Liver (tissue), 9 donors: ENCODE data around the gene ADGRD1. TPM values are rescaled to one million over a fixed set of nuclear protein-coding genes. Genes with fewer than 3 reads are reported as not detected.
"Not testable (repeated sequence)": the region's sequence is repeated elsewhere in the genome, so short reads cannot be mapped to it uniquely, and the experiment has no call there.

ENCODE experiments used
- DNase-seq: peaks from one replicate; pipeline ENCODE4 v3.0.0-alpha.2; 2017; ENCODE audit warnings: low spot score
- H3K27ac ChIP-seq, 2 donors: one replicate each; pipeline ENCODE4 v1.7.0; 2013; ENCODE audit warnings: inconsistent platforms in 2 of 2, low read length in 2 of 2, control low read depth in 1 of 2, low read depth in 1 of 2, mild to moderate bottlenecking in 1 of 2
- H3K27me3 ChIP-seq, 4 donors: one replicate each; pipeline versions ENCODE4 v1.6.1 to v1.7.0; 2013; ENCODE audit warnings: low read length in 3 of 4, inconsistent platforms in 1 of 4, mild to moderate bottlenecking in 1 of 4, moderate library complexity in 1 of 4; ENCODE audit not compliant: control insufficient read depth in 4 of 4, insufficient read depth in 4 of 4
- H3K36me3 ChIP-seq, 4 donors: one replicate each; pipeline versions ENCODE4 v1.6.1 to v1.7.0; 2013; ENCODE audit warnings: low read length in 3 of 4, mild to moderate bottlenecking in 3 of 4, low read depth in 1 of 4, moderate library complexity in 1 of 4; ENCODE audit not compliant: control insufficient read depth in 4 of 4, insufficient read depth in 3 of 4
- H3K4me1 ChIP-seq, 4 donors: one replicate each; pipeline versions ENCODE4 v1.6.1 to v1.7.0; 2013; ENCODE audit warnings: low read length in 3 of 4, mild to moderate bottlenecking in 3 of 4, moderate library complexity in 1 of 4; ENCODE audit not compliant: control insufficient read depth in 4 of 4, insufficient read depth in 4 of 4
- H3K4me3 ChIP-seq, 3 donors: one replicate each; pipeline versions ENCODE4 v1.6.1 to v1.7.0; 2013; ENCODE audit warnings: low read length in 3 of 3, control low read depth in 1 of 3, low read depth in 1 of 3, mild to moderate bottlenecking in 1 of 3
- H3K9ac ChIP-seq, 2 donors: one replicate each; pipeline ENCODE4 v1.7.0; 2013; ENCODE audit warnings: low read length in 2 of 2, mild to moderate bottlenecking in 2 of 2, moderate library complexity in 2 of 2, control low read depth in 1 of 2, low read depth in 1 of 2
- H3K9me3 ChIP-seq, 4 donors: one replicate each; pipeline versions ENCODE4 v1.6.1 to v1.7.0; 2013; ENCODE audit warnings: low read length in 3 of 4; ENCODE audit not compliant: control insufficient read depth in 4 of 4
- ATF3 ChIP-seq: IDR thresholded peaks from 2 replicates; pipeline ENCODE4 v1.6.1; 2016; ENCODE audit warnings: antibody characterized with exemption
- FOXA1 ChIP-seq: IDR thresholded peaks from 2 replicates; pipeline ENCODE4 v1.6.1; 2016; ENCODE audit warnings: antibody characterized with exemption
- FOXA2 ChIP-seq: IDR thresholded peaks from 2 replicates; pipeline ENCODE4 v1.6.1; 2016; ENCODE audit warnings: antibody characterized with exemption
- HNF4A ChIP-seq, 2 donors: conservative IDR thresholded peaks; 2 replicates each; pipeline ENCODE4 v1.6.1; 2016; ENCODE audit warnings: antibody characterized with exemption in 2 of 2, mild to moderate bottlenecking in 2 of 2
- MAX ChIP-seq: IDR thresholded peaks from 2 replicates; pipeline ENCODE4 v1.6.1; 2016; ENCODE audit warnings: antibody characterized with exemption
- NR2F2 ChIP-seq: IDR thresholded peaks from 2 replicates; pipeline ENCODE4 v1.6.1; 2016; ENCODE audit warnings: antibody characterized with exemption
- RXRA ChIP-seq, 2 donors: IDR thresholded peaks; 2 replicates each; pipeline ENCODE4 v1.6.1; 2017 to 2018; ENCODE audit warnings: antibody characterized with exemption in 2 of 2, mild to moderate bottlenecking in 1 of 2
- SP1 ChIP-seq: IDR thresholded peaks from 2 replicates; pipeline ENCODE4 v1.6.1; 2018; ENCODE audit warnings: antibody characterized with exemption, mild to moderate bottlenecking
- YY1 ChIP-seq: IDR thresholded peaks from 2 replicates; pipeline ENCODE4 v1.6.1; 2016; ENCODE audit warnings: antibody characterized with exemption, mild to moderate bottlenecking
- ZBTB33 ChIP-seq: IDR thresholded peaks from 2 replicates; pipeline ENCODE4 v1.6.1; 2016; ENCODE audit warnings: antibody characterized with exemption
- WGBS: extraction: QIAGEN DNeasy Blood & Tissue Kit; methylation state at CpG from one replicate; pipeline ENCODE4 v1.1.7; 2013; 5-methylcytosine and 5-hydroxymethylcytosine counted together
- polyA plus RNA-seq, 2 donors: library from polyadenylated mRNA; stranded (reverse) in 1 of 2; unstranded in 1 of 2; fragments of 200-250 nt in 1 of 2; fragments of >200 nt in 1 of 2; fragmentation: Nextera tagmentation in 1 of 2; extraction: Ambion mirVana in 1 of 2; gene quantifications; one replicate each; pipeline versions ENCODE4 v1.2.1 to v1.2.3, GENCODE V29; 2013 to 2015
- total RNA-seq, 2 donors: library from RNA; depleted of rRNA; stranded (reverse); fragments of >200 nt; gene quantifications; one replicate each; pipeline ENCODE4 v1.2.3, GENCODE V29; 2014
- donor health status: healthy.
- donor health status: healthy.
- donor health status: healthy.
- donor health status: healthy.
- donor health status: healthy.

ADGRD1 gene
- total and polyA plus RNA-seq, 4 donors = 2.7 to 7.1 (median 4.6) TPM

DNA sequence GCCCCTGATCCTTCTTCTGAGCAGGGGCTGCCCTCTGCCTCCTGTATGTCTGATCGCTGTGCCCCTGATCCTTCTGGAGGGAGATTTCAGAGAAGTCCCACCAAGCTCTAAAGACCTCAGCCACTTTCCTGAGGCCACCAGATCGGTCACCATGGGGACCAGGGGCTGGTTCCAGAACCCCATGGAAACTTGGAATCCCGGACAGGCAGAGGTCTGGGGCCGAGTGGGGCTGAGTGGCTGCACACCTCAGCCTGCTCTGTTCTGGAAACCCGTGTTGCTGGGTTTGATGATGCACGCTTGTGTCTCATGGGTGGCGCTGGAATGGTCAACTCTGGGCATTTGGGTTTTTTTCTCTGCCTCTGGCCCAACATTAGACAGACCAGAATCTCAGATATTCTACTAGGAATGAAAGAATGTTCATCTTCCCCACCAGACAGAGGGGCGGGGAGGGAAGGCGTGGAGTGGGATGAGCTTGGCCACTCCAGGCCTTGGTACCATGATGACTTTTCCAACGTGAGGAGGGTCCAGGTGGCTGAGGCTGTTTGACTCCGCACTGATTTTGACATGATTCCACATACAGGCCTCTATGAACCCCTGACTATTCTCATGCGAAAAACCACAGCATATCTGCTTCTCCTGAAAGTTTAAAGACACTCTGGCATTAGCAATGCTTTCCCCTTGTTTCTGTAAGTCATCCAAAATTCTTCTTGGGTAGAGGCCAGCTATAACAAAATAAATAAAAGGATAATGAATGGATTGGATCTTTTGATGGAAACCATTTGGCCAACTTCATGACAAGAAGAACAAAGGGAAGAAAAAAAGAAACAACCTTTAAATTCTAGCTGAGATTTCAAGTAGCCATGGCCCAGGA is 114.5 kb downstream of the ADGRD1 start:
- whole genome bisulfite sequencing = 84% methylated on average over 12 of the region's 12 CpGs
- peaks cover 0 to 2% (median under 1%) of the 10 kb centered on the region in 4 donors for H3K9me3 ChIP-seq
- H3K27ac ChIP-seq = no peak overlapping the region
- H3K4me1 ChIP-seq = peaks cover 0 to 1% (median 0%) of the 10 kb centered on the region in 4 donors
- DNase-seq = no peak
- H3K4me3 ChIP-seq = no peak overlapping the region
- TF ChIP-seq FOXA2 = no peak
- TF ChIP-seq ZBTB33 = no peak
- no peak for TF ChIP-seq MAX
- no peak for TF ChIP-seq SP1
- no peak for TF ChIP-seq FOXA1
- TF ChIP-seq HNF4A (conservative IDR thresholded peaks at IDR 0.05) = no peak
- no peak for TF ChIP-seq NR2F2
- TF ChIP-seq YY1 = no peak
- no peak for TF ChIP-seq ATF3
- TF ChIP-seq RXRA (IDR thresholded peaks at IDR 0.05) = no peak
- H3K9ac ChIP-seq = no peak overlapping the region
- H3K27me3 ChIP-seq = no peaks in the 10 kb centered on the region
- no peaks in the 10 kb centered on the region for H3K36me3 ChIP-seq

GRCh38 chr12:131068926-131069720 is 115.4 kb downstream of the ADGRD1 start:
- not testable (repeated sequence) for H3K9ac ChIP-seq, DNase-seq, H3K9me3 ChIP-seq, H3K27ac ChIP-seq, H3K27me3 ChIP-seq, H3K4me1 ChIP-seq, H3K36me3 ChIP-seq, H3K4me3 ChIP-seq
- WGBS = 84% methylated on average over 15 of the region's 17 CpGs

DNA sequence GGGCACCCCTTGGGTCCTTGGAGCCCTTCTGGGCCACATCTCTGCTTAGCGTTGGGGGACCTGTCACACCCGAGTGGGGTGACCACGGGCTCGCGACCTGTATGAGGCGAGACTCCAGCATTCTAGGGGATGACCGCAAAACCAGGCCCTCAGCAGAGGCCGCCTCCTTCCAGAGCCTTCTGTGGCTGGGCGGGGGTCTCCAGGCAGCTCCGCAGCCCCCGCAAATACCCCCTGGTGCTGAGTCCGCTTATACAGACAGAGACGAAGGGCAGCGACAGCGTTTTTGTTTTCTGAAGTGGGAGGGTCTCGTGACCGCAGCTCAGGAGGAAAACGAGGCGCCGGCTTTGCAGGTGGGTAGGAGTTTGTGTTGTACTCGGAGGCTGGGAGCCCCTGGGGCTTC is 116.4 kb downstream of the ADGRD1 start:
- not testable (repeated sequence) for H3K9ac ChIP-seq, H3K9me3 ChIP-seq, DNase-seq, H3K36me3 ChIP-seq, H3K4me3 ChIP-seq, H3K27ac ChIP-seq, H3K27me3 ChIP-seq, H3K4me1 ChIP-seq
- WGBS = 98% methylated on average over 21 of the region's 21 CpGs

DNA sequence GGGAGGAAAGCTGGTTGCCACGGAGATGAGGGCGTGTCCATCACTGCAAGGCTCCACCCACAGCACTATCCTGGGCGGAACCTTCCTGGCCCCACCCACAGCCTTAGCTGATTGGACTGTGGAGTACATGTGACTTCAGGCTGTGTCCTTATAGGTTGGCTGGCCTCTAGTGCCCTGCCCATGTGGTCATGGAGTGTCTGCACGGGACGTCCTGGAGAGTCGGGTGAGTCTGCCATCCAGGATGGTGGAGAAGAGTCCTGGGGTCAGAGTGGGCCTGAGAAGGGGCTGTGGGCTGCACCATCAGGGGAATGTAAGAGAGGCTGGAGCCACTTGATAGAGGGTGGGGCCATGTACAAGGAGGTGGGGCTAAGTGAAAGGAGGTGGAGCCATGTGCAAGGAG is 117.0 kb downstream of the ADGRD1 start:
- DNase-seq, H3K4me1 ChIP-seq, H3K9ac ChIP-seq: not testable (repeated sequence)

GRCh38 chr12:131071234-131071820 is 117.6 kb downstream of the ADGRD1 start:
- not testable (repeated sequence) for DNase-seq, H3K27me3 ChIP-seq, H3K4me1 ChIP-seq, H3K27ac ChIP-seq, H3K36me3 ChIP-seq, H3K9me3 ChIP-seq, H3K4me3 ChIP-seq, H3K9ac ChIP-seq
- WGBS = 86% methylated on average over 12 of the region's 12 CpGs

More for the DNA sequence above, 117.0 kb downstream of the ADGRD1 start:
- H3K9me3 ChIP-seq, H3K36me3 ChIP-seq, H3K27ac ChIP-seq, H3K27me3 ChIP-seq, H3K4me3 ChIP-seq: not testable (repeated sequence)
- 96% methylated on average over 3 of the region's 6 CpGs for WGBS

- not testable (repeated sequence) for H3K4me3 ChIP-seq, DNase-seq, H3K36me3 ChIP-seq, H3K4me1 ChIP-seq, H3K27me3 ChIP-seq, H3K27ac ChIP-seq, H3K9ac ChIP-seq, H3K9me3 ChIP-seq
- 88% methylated on average over 7 of the region's 12 CpGs for WGBS
Observed at GRCh38 chr12:131071950-131072349, 118.2 kb downstream of the ADGRD1 start.
